Liver (tissue), 3 donors: Measurements from ENCODE around the gene SIRT7.

Source experiments
- GABPA ChIP-seq, 2 donors: IDR thresholded peaks in 1 of 2; conservative IDR thresholded peaks in 1 of 2; 2 replicates each; pipeline ENCODE4 v1.6.1; 2016; ENCODE audit warnings: antibody characterized with exemption in 2 of 2, mild to moderate bottlenecking in 1 of 2, moderate library complexity in 1 of 2
- JUND ChIP-seq, 2 donors: IDR thresholded peaks; 2 replicates each; pipeline ENCODE4 v1.6.1; 2016; ENCODE audit warnings: antibody characterized with exemption in 2 of 2
- MAX ChIP-seq: IDR thresholded peaks from 2 replicates; pipeline ENCODE4 v1.6.1; 2016; ENCODE audit warnings: antibody characterized with exemption
- RAD21 ChIP-seq, 2 donors: IDR thresholded peaks; 2 replicates each; pipeline ENCODE4 v1.6.1; 2016; ENCODE audit warnings: antibody characterized with exemption in 2 of 2, mild to moderate bottlenecking in 2 of 2
- SP1 ChIP-seq: IDR thresholded peaks from 2 replicates; pipeline ENCODE4 v1.6.1; 2018; ENCODE audit warnings: antibody characterized with exemption, mild to moderate bottlenecking
- TAF1 ChIP-seq: conservative IDR thresholded peaks from 2 replicates; pipeline ENCODE4 v1.6.1; 2016; ENCODE audit warnings: antibody characterized with exemption, mild to moderate bottlenecking
- YY1 ChIP-seq: IDR thresholded peaks from 2 replicates; pipeline ENCODE4 v1.6.1; 2016; ENCODE audit warnings: antibody characterized with exemption, mild to moderate bottlenecking
- TF ChIP-seq, protein P1 (sequence below): fragments of 150-350 bp; IDR thresholded peaks from 2 replicates; pipeline ENCODE4 v1.5.1; 2017; ENCODE audit warnings: improper control_type of control experiment, low read depth, low read length; ENCODE audit not compliant: missing input control
- TF ChIP-seq, protein P2 (sequence below): IDR thresholded peaks from 2 replicates; pipeline ENCODE4 v1.6.1; 2016; ENCODE audit warnings: antibody characterized with exemption
- TF ChIP-seq, protein P3 (sequence below): IDR thresholded peaks from 2 replicates; pipeline ENCODE4 v1.6.1; 2016; ENCODE audit warnings: antibody characterized with exemption, mild to moderate bottlenecking
- donor health status: healthy.
- donor health status: healthy.

DNA sequence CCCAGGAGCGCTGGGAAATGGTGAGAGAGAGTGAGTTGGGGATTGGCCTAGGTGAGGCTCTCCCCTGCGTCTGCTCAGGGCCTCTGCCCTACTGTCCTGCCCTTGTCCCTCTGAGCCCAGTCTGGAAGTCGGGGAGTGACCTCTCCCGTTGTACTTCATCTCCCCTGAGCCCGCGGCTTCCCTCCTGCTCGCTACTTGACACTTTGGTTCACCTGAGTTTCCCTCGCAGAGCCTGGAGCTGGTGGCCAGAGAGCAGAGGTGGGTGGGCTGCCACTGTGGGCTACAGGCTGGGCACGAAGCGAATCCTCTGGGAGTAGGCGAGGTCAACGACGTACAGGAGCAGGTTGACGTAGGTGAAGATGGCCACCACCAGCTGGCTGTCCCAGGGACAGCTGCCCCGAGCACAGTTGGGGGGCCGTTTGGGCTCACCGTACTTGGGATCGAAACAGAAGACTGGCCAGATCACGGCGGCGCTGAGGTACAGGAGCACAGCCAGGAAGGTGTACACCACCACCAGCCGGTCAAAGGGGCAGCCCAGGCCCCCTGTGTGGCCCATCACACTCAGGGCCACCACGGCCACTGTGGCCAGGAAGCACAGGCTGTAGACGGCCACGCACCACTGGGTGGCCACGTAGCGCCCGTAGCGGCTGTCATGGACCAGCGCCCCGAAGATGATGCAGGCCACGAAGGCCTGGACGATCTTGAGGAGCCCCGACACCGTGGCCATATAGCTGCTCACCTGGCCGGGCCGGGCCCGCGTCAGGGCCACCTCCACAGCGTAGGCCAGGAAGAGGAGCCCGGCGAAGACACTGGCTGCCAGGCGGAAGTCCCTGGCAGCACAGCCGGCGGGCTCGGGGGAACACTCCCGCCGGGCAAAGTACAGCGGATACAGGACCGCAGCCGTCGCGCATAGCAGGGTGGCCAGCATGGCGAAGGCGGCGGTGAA, 22.8 kb upstream of the SIRT7 start:
- TF ChIP-seq YY1 (no peak), JUND (IDR thresholded peaks at IDR 0.05) (no peak), MAX (no peak), GABPA (IDR thresholded peaks at IDR 0.05 in 1 of 2, conservative IDR thresholded peaks at IDR 0.05 in 1 of 2) (no peak), TAF1 (no peak), RAD21 (IDR thresholded peaks at IDR 0.05) (no peak), SP1 (no peak)
- TF ChIP-seq, protein P1, sequence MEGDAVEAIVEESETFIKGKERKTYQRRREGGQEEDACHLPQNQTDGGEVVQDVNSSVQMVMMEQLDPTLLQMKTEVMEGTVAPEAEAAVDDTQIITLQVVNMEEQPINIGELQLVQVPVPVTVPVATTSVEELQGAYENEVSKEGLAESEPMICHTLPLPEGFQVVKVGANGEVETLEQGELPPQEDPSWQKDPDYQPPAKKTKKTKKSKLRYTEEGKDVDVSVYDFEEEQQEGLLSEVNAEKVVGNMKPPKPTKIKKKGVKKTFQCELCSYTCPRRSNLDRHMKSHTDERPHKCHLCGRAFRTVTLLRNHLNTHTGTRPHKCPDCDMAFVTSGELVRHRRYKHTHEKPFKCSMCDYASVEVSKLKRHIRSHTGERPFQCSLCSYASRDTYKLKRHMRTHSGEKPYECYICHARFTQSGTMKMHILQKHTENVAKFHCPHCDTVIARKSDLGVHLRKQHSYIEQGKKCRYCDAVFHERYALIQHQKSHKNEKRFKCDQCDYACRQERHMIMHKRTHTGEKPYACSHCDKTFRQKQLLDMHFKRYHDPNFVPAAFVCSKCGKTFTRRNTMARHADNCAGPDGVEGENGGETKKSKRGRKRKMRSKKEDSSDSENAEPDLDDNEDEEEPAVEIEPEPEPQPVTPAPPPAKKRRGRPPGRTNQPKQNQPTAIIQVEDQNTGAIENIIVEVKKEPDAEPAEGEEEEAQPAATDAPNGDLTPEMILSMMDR = no peak
- TF ChIP-seq, protein P2, sequence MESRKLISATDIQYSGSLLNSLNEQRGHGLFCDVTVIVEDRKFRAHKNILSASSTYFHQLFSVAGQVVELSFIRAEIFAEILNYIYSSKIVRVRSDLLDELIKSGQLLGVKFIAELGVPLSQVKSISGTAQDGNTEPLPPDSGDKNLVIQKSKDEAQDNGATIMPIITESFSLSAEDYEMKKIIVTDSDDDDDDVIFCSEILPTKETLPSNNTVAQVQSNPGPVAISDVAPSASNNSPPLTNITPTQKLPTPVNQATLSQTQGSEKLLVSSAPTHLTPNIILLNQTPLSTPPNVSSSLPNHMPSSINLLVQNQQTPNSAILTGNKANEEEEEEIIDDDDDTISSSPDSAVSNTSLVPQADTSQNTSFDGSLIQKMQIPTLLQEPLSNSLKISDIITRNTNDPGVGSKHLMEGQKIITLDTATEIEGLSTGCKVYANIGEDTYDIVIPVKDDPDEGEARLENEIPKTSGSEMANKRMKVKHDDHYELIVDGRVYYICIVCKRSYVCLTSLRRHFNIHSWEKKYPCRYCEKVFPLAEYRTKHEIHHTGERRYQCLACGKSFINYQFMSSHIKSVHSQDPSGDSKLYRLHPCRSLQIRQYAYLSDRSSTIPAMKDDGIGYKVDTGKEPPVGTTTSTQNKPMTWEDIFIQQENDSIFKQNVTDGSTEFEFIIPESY = no peak
- TF ChIP-seq, protein P3, sequence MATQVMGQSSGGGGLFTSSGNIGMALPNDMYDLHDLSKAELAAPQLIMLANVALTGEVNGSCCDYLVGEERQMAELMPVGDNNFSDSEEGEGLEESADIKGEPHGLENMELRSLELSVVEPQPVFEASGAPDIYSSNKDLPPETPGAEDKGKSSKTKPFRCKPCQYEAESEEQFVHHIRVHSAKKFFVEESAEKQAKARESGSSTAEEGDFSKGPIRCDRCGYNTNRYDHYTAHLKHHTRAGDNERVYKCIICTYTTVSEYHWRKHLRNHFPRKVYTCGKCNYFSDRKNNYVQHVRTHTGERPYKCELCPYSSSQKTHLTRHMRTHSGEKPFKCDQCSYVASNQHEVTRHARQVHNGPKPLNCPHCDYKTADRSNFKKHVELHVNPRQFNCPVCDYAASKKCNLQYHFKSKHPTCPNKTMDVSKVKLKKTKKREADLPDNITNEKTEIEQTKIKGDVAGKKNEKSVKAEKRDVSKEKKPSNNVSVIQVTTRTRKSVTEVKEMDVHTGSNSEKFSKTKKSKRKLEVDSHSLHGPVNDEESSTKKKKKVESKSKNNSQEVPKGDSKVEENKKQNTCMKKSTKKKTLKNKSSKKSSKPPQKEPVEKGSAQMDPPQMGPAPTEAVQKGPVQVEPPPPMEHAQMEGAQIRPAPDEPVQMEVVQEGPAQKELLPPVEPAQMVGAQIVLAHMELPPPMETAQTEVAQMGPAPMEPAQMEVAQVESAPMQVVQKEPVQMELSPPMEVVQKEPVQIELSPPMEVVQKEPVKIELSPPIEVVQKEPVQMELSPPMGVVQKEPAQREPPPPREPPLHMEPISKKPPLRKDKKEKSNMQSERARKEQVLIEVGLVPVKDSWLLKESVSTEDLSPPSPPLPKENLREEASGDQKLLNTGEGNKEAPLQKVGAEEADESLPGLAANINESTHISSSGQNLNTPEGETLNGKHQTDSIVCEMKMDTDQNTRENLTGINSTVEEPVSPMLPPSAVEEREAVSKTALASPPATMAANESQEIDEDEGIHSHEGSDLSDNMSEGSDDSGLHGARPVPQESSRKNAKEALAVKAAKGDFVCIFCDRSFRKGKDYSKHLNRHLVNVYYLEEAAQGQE = no peak
